ENCODE results near the gene CASKIN2. TPM values are rescaled to one million over a fixed set of nuclear protein-coding genes. Genes with fewer than 3 reads are reported as not detected.

CASKIN2 gene
- total RNA-seq, 5 donors from 2014 or later (not counting 1 experiment from before 2014, with no cell fraction given): 0.28 to 0.88 (median 0.85) TPM

GRCh38 chr17:75553295-75554110, 38.2 kb upstream of the CASKIN2 start:
- no peaks in the 10 kb centered on the region for H3K4me1 Mint-ChIP-seq
- H3K4me3 Mint-ChIP-seq: no peak overlapping the region
- no peaks in the 10 kb centered on the region for H3K27me3 Mint-ChIP-seq
- DNase-seq (no peak), ATAC-seq (replicated peaks in 1 of 4) (no peak)
- no peak overlapping the region for H3K27ac Mint-ChIP-seq
- no peak overlapping the region for H3K27ac ChIP-seq (ENCODE audit: low read length)
- ChIA-PET POLR2A (no interaction called here), CTCF (interaction anchor here in 1 of 2 donors (0.6 kb wide), 1 partner anchor 89 kb away, joined by 3 read pairs; no protein-coding TSS in a partner anchor)
- H3K4me3 ChIP-seq (ENCODE audit: control insufficient read depth in 1 of 2, extremely low read depth in 1 of 2, low read length in 1 of 2): no peak overlapping the region
- no peaks in the 10 kb centered on the region for H3K27me3 ChIP-seq (replicated peaks in 1 of 2; ENCODE audit: control insufficient read depth in 2 of 2, extremely low read depth in 1 of 2, insufficient read depth in 2 of 2, low read length in 1 of 2)
- no peaks in the 10 kb centered on the region for H3K9me3 Mint-ChIP-seq
- H3K4me1 ChIP-seq (ENCODE audit: control insufficient read depth in 1 of 2, extremely low read depth in 1 of 2, insufficient read depth in 2 of 2, low read length in 2 of 2): no peaks in the 10 kb centered on the region
- H3K9me3 ChIP-seq: no peaks in the 10 kb centered on the region
- no CpG with 5 or more reads among the region's 8 CpGs for WGBS (ENCODE audit: insufficient coverage)
- H3K36me3 ChIP-seq (ENCODE audit: control insufficient read depth in 2 of 2, extremely low read depth in 1 of 2, insufficient read depth in 1 of 2, low read length in 1 of 2): peaks cover 1 to 12% of the 10 kb centered on the region in 2 donors
- H3K36me3 Mint-ChIP-seq: peaks cover 4% of the 10 kb centered on the region

GRCh38 chr17:75552425-75553294, 37.3 kb upstream of the CASKIN2 start:
- Mint-ChIP-seq H3K27me3 (no peaks in the 10 kb centered on the region), H3K36me3 (peaks cover 4% of the 10 kb centered on the region), H3K9me3 (no peaks in the 10 kb centered on the region), H3K4me1 (no peaks in the 10 kb centered on the region), H3K27ac (no peak overlapping the region), H3K4me3 (no peak overlapping the region)
- Histone ChIP-seq H3K9me3 (no peaks in the 10 kb centered on the region), H3K36me3 (ENCODE audit: control insufficient read depth in 2 of 2, extremely low read depth in 1 of 2, insufficient read depth in 1 of 2, low read length in 1 of 2) (peaks cover 0 to 8% of the 10 kb centered on the region in 2 donors), H3K27ac (ENCODE audit: low read length) (no peak overlapping the region), H3K4me1 (ENCODE audit: control insufficient read depth in 1 of 2, extremely low read depth in 1 of 2, insufficient read depth in 2 of 2, low read length in 2 of 2) (no peaks in the 10 kb centered on the region), H3K27me3 (replicated peaks in 1 of 2; ENCODE audit: control insufficient read depth in 2 of 2, extremely low read depth in 1 of 2, insufficient read depth in 2 of 2, low read length in 1 of 2) (no peaks in the 10 kb centered on the region), H3K4me3 (ENCODE audit: control insufficient read depth in 1 of 2, extremely low read depth in 1 of 2, low read length in 1 of 2) (no peak overlapping the region)
- POLR2A ChIA-PET: no interaction called here
- CTCF ChIA-PET: interaction anchor here in 1 of 2 donors (0.6 kb wide), 1 partner anchor 756 kb away, joined by 3 read pairs; no protein-coding TSS in a partner anchor
- WGBS (ENCODE audit: insufficient coverage): 92% methylated on average over 7 of the region's 14 CpGs
- ATAC-seq (replicated peaks in 1 of 4) (no peak), DNase-seq (no peak)

GRCh38 chr17:75551266-75551665, 35.9 kb upstream of the CASKIN2 start:
- H3K4me1 ChIP-seq (ENCODE audit: control insufficient read depth in 1 of 2, extremely low read depth in 1 of 2, insufficient read depth in 2 of 2, low read length in 2 of 2): no peaks in the 10 kb centered on the region
- ChIA-PET CTCF (interaction anchor here in 1 of 2 donors (0.7 kb wide), 1 partner anchor 14 kb away, joined by 4 read pairs; no protein-coding TSS in a partner anchor), POLR2A (interaction anchor here (0.6 to 0.7 kb wide), 2 partner anchors 107 to 130 kb away, joined by 4 read pairs; no protein-coding TSS in a partner anchor)
- 89% methylated on average over 7 of the region's 7 CpGs for whole genome bisulfite sequencing (ENCODE audit: insufficient coverage)
- H3K4me3 ChIP-seq (ENCODE audit: control insufficient read depth in 1 of 2, extremely low read depth in 1 of 2, low read length in 1 of 2): no peak overlapping the region
- Mint-ChIP-seq H3K27ac (no peak overlapping the region), H3K27me3 (no peaks in the 10 kb centered on the region), H3K9me3 (no peaks in the 10 kb centered on the region), H3K36me3 (peaks cover 5% of the 10 kb centered on the region), H3K4me3 (no peak overlapping the region), H3K4me1 (no peaks in the 10 kb centered on the region)
- no peak overlapping the region for H3K27ac ChIP-seq (ENCODE audit: low read length)
- H3K9me3 ChIP-seq: no peaks in the 10 kb centered on the region
- H3K36me3 ChIP-seq (ENCODE audit: control insufficient read depth in 2 of 2, extremely low read depth in 1 of 2, insufficient read depth in 1 of 2, low read length in 1 of 2): peaks cover 0 to 13% of the 10 kb centered on the region in 2 donors
- H3K27me3 ChIP-seq (replicated peaks in 1 of 2; ENCODE audit: control insufficient read depth in 2 of 2, extremely low read depth in 1 of 2, insufficient read depth in 2 of 2, low read length in 1 of 2): no peaks in the 10 kb centered on the region
- DNase-seq: no peak
- ATAC-seq (replicated peaks in 1 of 4): no peak

GRCh38 chr17:75550139-75550465, 34.8 kb upstream of the CASKIN2 start:
- no peaks in the 10 kb centered on the region for H3K27me3 Mint-ChIP-seq
- H3K36me3 Mint-ChIP-seq: peaks cover 15% of the 10 kb centered on the region
- POLR2A ChIA-PET: interaction anchor here in 1 of 2 donors (0.6 kb wide), 1 partner anchor 47 kb away, joined by 3 read pairs; no protein-coding TSS in a partner anchor

GRCh38 chr17:75549246-75550138, 34.2 kb upstream of the CASKIN2 start:
- Mint-ChIP-seq H3K9me3 (no peaks in the 10 kb centered on the region), H3K4me1 (no peaks in the 10 kb centered on the region), H3K27ac (no peak overlapping the region), H3K4me3 (no peak overlapping the region), H3K36me3 (peaks cover 15% of the 10 kb centered on the region), H3K27me3 (no peaks in the 10 kb centered on the region)
- H3K4me3 ChIP-seq (ENCODE audit: control insufficient read depth in 1 of 2, extremely low read depth in 1 of 2, low read length in 1 of 2): no peak overlapping the region
- DNase-seq (no peak), ATAC-seq (replicated peaks in 1 of 4) (no peak)
- H3K9me3 ChIP-seq: no peaks in the 10 kb centered on the region
- H3K27me3 ChIP-seq (replicated peaks in 1 of 2; ENCODE audit: control insufficient read depth in 2 of 2, extremely low read depth in 1 of 2, insufficient read depth in 2 of 2, low read length in 1 of 2): no peaks in the 10 kb centered on the region
- POLR2A ChIA-PET: no interaction called here
- peaks cover 0 to 16% of the 10 kb centered on the region in 2 donors for H3K36me3 ChIP-seq (ENCODE audit: control insufficient read depth in 2 of 2, extremely low read depth in 1 of 2, insufficient read depth in 1 of 2, low read length in 1 of 2)
- no peaks in the 10 kb centered on the region for H3K4me1 ChIP-seq (ENCODE audit: control insufficient read depth in 1 of 2, extremely low read depth in 1 of 2, insufficient read depth in 2 of 2, low read length in 2 of 2)
- CTCF ChIA-PET: interaction anchor here in 1 of 2 donors (0.6 kb wide), 1 partner anchor 72 kb away, joined by 7 read pairs; no protein-coding TSS in a partner anchor
- H3K27ac ChIP-seq (ENCODE audit: low read length): no peak overlapping the region
- 89% methylated on average over 17 of the region's 22 CpGs for WGBS (ENCODE audit: insufficient coverage)

More at GRCh38 chr17:75550139-75550465, 34.8 kb upstream of the CASKIN2 start:
- Histone ChIP-seq H3K4me1 (ENCODE audit: control insufficient read depth in 1 of 2, extremely low read depth in 1 of 2, insufficient read depth in 2 of 2, low read length in 2 of 2) (no peaks in the 10 kb centered on the region), H3K36me3 (ENCODE audit: control insufficient read depth in 2 of 2, extremely low read depth in 1 of 2, insufficient read depth in 1 of 2, low read length in 1 of 2) (peaks cover 0 to 12% of the 10 kb centered on the region in 2 donors), H3K4me3 (ENCODE audit: control insufficient read depth in 1 of 2, extremely low read depth in 1 of 2, low read length in 1 of 2) (no peak overlapping the region), H3K9me3 (no peaks in the 10 kb centered on the region), H3K27me3 (replicated peaks in 1 of 2; ENCODE audit: control insufficient read depth in 2 of 2, extremely low read depth in 1 of 2, insufficient read depth in 2 of 2, low read length in 1 of 2) (no peaks in the 10 kb centered on the region), H3K27ac (ENCODE audit: low read length) (no peak overlapping the region)
- Mint-ChIP-seq H3K27ac (no peak overlapping the region), H3K9me3 (no peaks in the 10 kb centered on the region), H3K4me3 (no peak overlapping the region), H3K4me1 (no peaks in the 10 kb centered on the region)
- WGBS (ENCODE audit: insufficient coverage): 100% methylated on average over 2 of the region's 4 CpGs
- ATAC-seq (replicated peaks in 1 of 4) (no peak), DNase-seq (no peak)
- CTCF ChIA-PET: interaction anchor here in 1 of 2 donors (0.7 kb wide), 1 partner anchor 34 kb away, joined by 3 read pairs; the partner anchor contains the start of gene TSEN54
